ENCODE results near the gene TCF7L2.

DNA sequence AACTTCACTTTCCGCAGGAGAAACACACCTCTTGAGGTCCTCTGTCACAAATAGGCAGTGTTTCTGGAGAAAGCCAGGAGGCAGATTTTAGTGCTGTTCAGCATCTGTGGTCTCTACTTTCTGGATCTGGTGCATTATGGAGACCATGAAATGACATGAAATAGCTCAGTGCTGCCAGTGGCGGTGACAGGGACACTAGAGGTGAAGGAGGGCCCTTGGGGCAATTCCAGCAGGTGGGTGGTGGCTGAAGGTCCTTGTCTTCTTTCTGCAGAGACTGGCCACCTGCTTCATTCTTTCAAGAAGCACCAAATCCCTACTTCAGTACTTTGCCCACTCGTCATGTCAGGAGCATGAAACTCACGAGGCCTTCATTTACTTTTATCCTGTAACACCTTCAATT is 135.7 kb downstream of the TCF7L2 start:
- no peak for TF ChIP-seq CTCF (IDR thresholded peaks at IDR 0.05)
- TF ChIP-seq EP300 (IDR thresholded peaks at IDR 0.05) = no peak
- no peak for TF ChIP-seq POLR2A (IDR thresholded peaks at IDR 0.05)

Data from stomach (tissue), 4 donors.